Panc1 (cell line): ENCODE measurements around the gene SORL1-AS1.

Experiments
- ATAC-seq: fragments of 200-7000 bp; cut with Tn5 transposase; 2 replicates; pipeline ENCODE4 v1.9.1; 2020; ENCODE audit warnings: mild to moderate bottlenecking, moderate library complexity
- BruUV-seq: library from RNA; stranded (reverse); fragments of 400-500 nt; replicated peaks from 2 replicates; lab custom pipeline; 2021; lab: Mats Ljungman, UMichigan
- CTCF ChIA-PET: fragments of 300-600 bp; sonication (Branson Sonifier 250); formaldehyde crosslinking; loops from one replicate; lab custom pipeline; 2022; ENCODE audit warnings: antibody characterized with exemption; lab: Charles Lee
- POLR2A ChIA-PET: fragments of 300-600 bp; sonication (Branson Sonifier 250); formaldehyde crosslinking; loops from one replicate; lab custom pipeline; 2022; ENCODE audit warnings: antibody characterized with exemption; lab: Charles Lee
- DNase-seq: peaks from one replicate; pipeline ENCODE4 v3.0.0-alpha.2; 2010; ENCODE audit warnings: low read depth, low spot score
- H3K27ac ChIP-seq: 2 replicates; pipeline ENCODE4 v1.5.1; 2011; ENCODE audit warnings: mild to moderate bottlenecking, low read length, inconsistent platforms
- H3K27me3 ChIP-seq: fragments of 200-500 bp; sonication (Bioruptor generic); 2 replicates; pipeline ENCODE4 v1.6.0; 2014; ENCODE audit warnings: low read length, inconsistent platforms; ENCODE audit not compliant: control insufficient read depth, insufficient read depth
- H3K36me3 ChIP-seq: fragments of 200-500 bp; sonication (Bioruptor generic); 2 replicates; pipeline ENCODE4 v1.5.1; 2014; ENCODE audit warnings: inconsistent platforms, mild to moderate bottlenecking, low read length, moderate library complexity; ENCODE audit not compliant: control insufficient read depth, insufficient read depth
- H3K4me1 ChIP-seq: 2 replicates; pipeline ENCODE4 v1.5.1; 2011; ENCODE audit warnings: inconsistent platforms, mild to moderate bottlenecking, low read length, moderate library complexity; ENCODE audit not compliant: control insufficient read depth, insufficient read depth
- H3K4me3 ChIP-seq, 2 experiments: 2 replicates each; pipeline ENCODE4 v1.5.1; 2011 to 2012; ENCODE audit warnings: low read depth in 2 of 2, low read length in 2 of 2, mild to moderate bottlenecking in 2 of 2, inconsistent platforms in 1 of 2, moderate library complexity in 1 of 2
- H3K9me3 ChIP-seq: fragments of 200-500 bp; sonication (Bioruptor generic); 2 replicates; pipeline ENCODE4 v1.5.1; 2014; ENCODE audit warnings: low read depth, mild to moderate bottlenecking, inconsistent platforms, low read length, moderate library complexity; ENCODE audit not compliant: control insufficient read depth, insufficient read depth
- POLR2AphosphoS5 ChIP-seq: IDR thresholded peaks from 2 replicates; pipeline ENCODE4 v1.6.1; 2012; ENCODE audit warnings: mild to moderate bottlenecking, low read depth, low read length, moderate library complexity
- SIN3A ChIP-seq: IDR thresholded peaks from 2 replicates; pipeline ENCODE4 v1.6.1; 2012; ENCODE audit warnings: low read depth, mild to moderate bottlenecking, low read length, moderate library complexity, borderline replicate concordance; ENCODE audit not compliant: insufficient read depth
- TCF7L2 ChIP-seq: IDR thresholded peaks from 2 replicates; pipeline ENCODE4 v1.6.1; 2011; ENCODE audit warnings: mild to moderate bottlenecking, low read depth, low read length, inconsistent platforms
- in situ Hi-C: cut with HindIII; loops from 2 replicates; pipeline ENCODE4 v1.10.0; 2016; ENCODE audit warnings: low sequenced_read_pairs, low pct_unique_long_range_greater_than_20kb
- intact Hi-C: fragments of 100-400 bp; cut with micrococcal nuclease; formaldehyde crosslinking; loops from one replicate; pipeline ENCODE4 v1.10.0; 2022; ENCODE audit not compliant: unreplicated experiment
- TF ChIP-seq, protein P1 (sequence below): fragments of 450-650 bp; IDR thresholded peaks from 2 replicates; pipeline ENCODE4 v1.5.1; 2017; ENCODE audit warnings: mild to moderate bottlenecking
- TF ChIP-seq, protein P2 (sequence below), 2 experiments: IDR thresholded peaks; 2 replicates each; pipeline ENCODE4 v1.6.1; 2011 to 2012; ENCODE audit warnings: low read depth in 2 of 2, control low read depth in 1 of 2, low read length in 1 of 2, mild to moderate bottlenecking in 1 of 2, moderate library complexity in 1 of 2; ENCODE audit not compliant: insufficient read depth in 1 of 2

SORL1-AS1 gene

DNA sequence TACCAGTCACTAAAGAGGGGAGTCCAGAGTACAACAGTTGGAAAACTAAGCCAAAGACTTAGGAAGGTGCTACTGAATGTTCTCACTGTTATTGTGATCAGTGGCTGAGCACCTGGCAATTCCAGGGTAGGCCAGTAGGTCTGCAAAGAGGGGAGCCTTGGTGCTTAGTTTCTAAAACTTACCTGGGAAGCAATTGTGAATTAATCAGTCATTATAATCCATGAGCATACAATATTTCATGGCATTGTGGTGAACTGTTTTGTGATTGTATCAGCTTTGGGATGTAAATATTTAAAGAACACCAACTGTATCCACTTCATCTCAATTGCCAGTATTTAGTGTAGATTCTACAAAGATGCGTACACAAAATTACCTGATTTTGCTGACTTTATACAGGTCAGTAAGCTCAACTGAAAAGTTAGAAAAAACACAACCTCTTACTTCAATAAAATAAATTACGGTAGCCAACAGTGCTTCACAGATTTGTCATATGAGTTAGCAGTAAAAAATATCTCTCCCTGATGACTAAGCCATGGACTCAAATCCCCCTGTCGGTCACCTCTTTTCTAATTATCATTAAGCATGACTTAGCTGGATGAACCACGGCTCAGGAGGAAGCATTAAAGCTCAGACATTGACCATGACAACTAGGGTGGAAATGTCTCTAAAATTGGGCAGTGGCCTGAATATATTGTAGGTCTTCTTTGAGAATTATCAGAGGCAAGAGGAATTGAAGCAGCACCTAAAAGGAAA is 31.4 kb downstream of the SORL1-AS1 start:
- ChIA-PET CTCF (no interaction called here), POLR2A (no interaction called here)
- Histone ChIP-seq H3K4me1 (no peaks in the 10 kb centered on the region), H3K4me3 (no peak overlapping the region), H3K27ac (no peak overlapping the region), H3K27me3 (no peaks in the 10 kb centered on the region; the same call in 1 of the 2 replicates), H3K9me3 (no peaks in the 10 kb centered on the region), H3K36me3 (no peaks in the 10 kb centered on the region)
- intact Hi-C loops: no loop called here
- in situ Hi-C loops: no loop called here
- BruUV-seq: no TSS peak
- ATAC-seq (no peak), DNase-seq (no peak)
- TF ChIP-seq, protein P1, sequence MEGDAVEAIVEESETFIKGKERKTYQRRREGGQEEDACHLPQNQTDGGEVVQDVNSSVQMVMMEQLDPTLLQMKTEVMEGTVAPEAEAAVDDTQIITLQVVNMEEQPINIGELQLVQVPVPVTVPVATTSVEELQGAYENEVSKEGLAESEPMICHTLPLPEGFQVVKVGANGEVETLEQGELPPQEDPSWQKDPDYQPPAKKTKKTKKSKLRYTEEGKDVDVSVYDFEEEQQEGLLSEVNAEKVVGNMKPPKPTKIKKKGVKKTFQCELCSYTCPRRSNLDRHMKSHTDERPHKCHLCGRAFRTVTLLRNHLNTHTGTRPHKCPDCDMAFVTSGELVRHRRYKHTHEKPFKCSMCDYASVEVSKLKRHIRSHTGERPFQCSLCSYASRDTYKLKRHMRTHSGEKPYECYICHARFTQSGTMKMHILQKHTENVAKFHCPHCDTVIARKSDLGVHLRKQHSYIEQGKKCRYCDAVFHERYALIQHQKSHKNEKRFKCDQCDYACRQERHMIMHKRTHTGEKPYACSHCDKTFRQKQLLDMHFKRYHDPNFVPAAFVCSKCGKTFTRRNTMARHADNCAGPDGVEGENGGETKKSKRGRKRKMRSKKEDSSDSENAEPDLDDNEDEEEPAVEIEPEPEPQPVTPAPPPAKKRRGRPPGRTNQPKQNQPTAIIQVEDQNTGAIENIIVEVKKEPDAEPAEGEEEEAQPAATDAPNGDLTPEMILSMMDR: no peak

DNA sequence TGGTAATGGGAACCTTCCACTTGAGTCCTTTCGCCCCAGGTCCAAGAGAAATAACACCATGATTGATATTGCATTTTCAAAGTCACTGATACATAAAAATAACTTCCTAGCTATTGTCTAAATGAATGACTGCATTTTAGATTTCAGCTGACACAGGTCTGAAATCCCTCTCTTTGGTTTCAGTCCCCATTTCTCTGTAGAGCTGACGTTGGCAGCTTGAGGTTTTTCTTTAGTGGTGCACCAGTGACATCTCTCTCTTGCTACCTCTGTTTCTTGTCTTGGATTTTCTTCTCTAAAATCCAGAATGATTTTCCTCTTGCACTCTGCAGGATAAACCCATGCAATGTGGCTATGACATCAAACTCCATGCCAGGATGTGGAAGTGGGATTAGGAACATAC is 32.4 kb downstream of the SORL1-AS1 start:
- Histone ChIP-seq H3K27ac (no peak overlapping the region), H3K4me3 (no peak overlapping the region), H3K36me3 (no peaks in the 10 kb centered on the region), H3K9me3 (no peaks in the 10 kb centered on the region), H3K4me1 (no peaks in the 10 kb centered on the region), H3K27me3 (no peaks in the 10 kb centered on the region; the same call in 1 of the 2 replicates)
- BruUV-seq: no TSS peak
- ChIA-PET POLR2A (no interaction called here), CTCF (no interaction called here)
- intact Hi-C loops (no loop called here), in situ Hi-C loops (no loop called here)
- DNase-seq (no peak), ATAC-seq (no peak)
- TF ChIP-seq, protein P2, sequence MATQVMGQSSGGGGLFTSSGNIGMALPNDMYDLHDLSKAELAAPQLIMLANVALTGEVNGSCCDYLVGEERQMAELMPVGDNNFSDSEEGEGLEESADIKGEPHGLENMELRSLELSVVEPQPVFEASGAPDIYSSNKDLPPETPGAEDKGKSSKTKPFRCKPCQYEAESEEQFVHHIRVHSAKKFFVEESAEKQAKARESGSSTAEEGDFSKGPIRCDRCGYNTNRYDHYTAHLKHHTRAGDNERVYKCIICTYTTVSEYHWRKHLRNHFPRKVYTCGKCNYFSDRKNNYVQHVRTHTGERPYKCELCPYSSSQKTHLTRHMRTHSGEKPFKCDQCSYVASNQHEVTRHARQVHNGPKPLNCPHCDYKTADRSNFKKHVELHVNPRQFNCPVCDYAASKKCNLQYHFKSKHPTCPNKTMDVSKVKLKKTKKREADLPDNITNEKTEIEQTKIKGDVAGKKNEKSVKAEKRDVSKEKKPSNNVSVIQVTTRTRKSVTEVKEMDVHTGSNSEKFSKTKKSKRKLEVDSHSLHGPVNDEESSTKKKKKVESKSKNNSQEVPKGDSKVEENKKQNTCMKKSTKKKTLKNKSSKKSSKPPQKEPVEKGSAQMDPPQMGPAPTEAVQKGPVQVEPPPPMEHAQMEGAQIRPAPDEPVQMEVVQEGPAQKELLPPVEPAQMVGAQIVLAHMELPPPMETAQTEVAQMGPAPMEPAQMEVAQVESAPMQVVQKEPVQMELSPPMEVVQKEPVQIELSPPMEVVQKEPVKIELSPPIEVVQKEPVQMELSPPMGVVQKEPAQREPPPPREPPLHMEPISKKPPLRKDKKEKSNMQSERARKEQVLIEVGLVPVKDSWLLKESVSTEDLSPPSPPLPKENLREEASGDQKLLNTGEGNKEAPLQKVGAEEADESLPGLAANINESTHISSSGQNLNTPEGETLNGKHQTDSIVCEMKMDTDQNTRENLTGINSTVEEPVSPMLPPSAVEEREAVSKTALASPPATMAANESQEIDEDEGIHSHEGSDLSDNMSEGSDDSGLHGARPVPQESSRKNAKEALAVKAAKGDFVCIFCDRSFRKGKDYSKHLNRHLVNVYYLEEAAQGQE (IDR thresholded peaks at IDR 0.05; ENCODE audit: insufficient read depth in 1 of 2, low read depth in 2 of 2, low read length in 1 of 2): no peak
- TF ChIP-seq, protein P1: no peak
- no peak for TF ChIP-seq TCF7L2
- TF ChIP-seq SIN3A: no peak
- TF ChIP-seq POLR2AphosphoS5: no peak
